RPMI8226 (cell line): ENCODE data around the gene ZBED4.
A peak's percentile ranks its signal among the peaks of the same experiment; 100 is the strongest.
"Not testable (repeated sequence)": the region's sequence is repeated elsewhere in the genome, so short reads cannot be mapped to it uniquely, and the experiment has no call there.

Experiments
- DNase-seq: peaks from one replicate; pipeline ENCODE4 v3.0.0-alpha.2; 2015

The ZBED4 gene

GRCh38 chr22:49827853-49828598, 25.6 kb upstream of the ZBED4 start, which contains the start of gene BRD1:
BRD1 (minus strand) TSS chr22:49827873; CDS start chr22:49824317, 3,556 bp downstream.
- peak; percentile 82 for DNase-seq

GRCh38 chr22:49828599-49828965, 25.1 kb upstream of the ZBED4 start:
- DNase-seq = no peak

GRCh38 chr22:49829044-49829853, 24.4 kb upstream of the ZBED4 start:
- DNase-seq = no peak

GRCh38 chr22:49833340-49834007, 20.2 kb upstream of the ZBED4 start:
- no peak for DNase-seq

GRCh38 chr22:49838771-49839717, 14.6 kb upstream of the ZBED4 start:
- DNase-seq = no peak

- DNase-seq = no peak
Observed at GRCh38 chr22:49845241-49845640, 8.4 kb upstream of the ZBED4 start.

GRCh38 chr22:49845666-49846459, 7.8 kb upstream of the ZBED4 start:
- DNase-seq = no peak

GRCh38 chr22:49847751-49848689, 5.6 kb upstream of the ZBED4 start:
- DNase-seq = no peak

- no peak for DNase-seq
Observed at GRCh38 chr22:49848690-49849160, 4.9 kb upstream of the ZBED4 start.

GRCh38 chr22:49849161-49850020, 4.3 kb upstream of the ZBED4 start:
- DNase-seq = no peak

- DNase-seq = no peak
Observed at GRCh38 chr22:49850021-49850911, 3.4 kb upstream of the ZBED4 start.

GRCh38 chr22:49850959-49851802, 2.5 kb upstream of the ZBED4 start:
- no peak for DNase-seq

GRCh38 chr22:49852568-49852897, 1.1 kb upstream of the ZBED4 start:
- not testable (repeated sequence) for DNase-seq

- peak; percentile 46 for DNase-seq
Observed at GRCh38 chr22:49853981-49854831, 562 bp downstream of the ZBED4 start.

GRCh38 chr22:49855251-49855911, 1.7 kb downstream of the ZBED4 start:
- no peak for DNase-seq

GRCh38 chr22:49856343-49856742, 2.7 kb downstream of the ZBED4 start:
- no peak for DNase-seq
